SK-N-SH (cell line): ENCODE results near the gene SMCO4. TPM values are rescaled to one million over a fixed set of nuclear protein-coding genes. Genes with fewer than 3 reads are reported as not detected.

Experiments
- CTCF ChIA-PET: fragments of 300-600, 350-600 bp; formaldehyde crosslinking; extraction: SDS; loops from one replicate; lab custom pipeline; 2021; lab: Yijun Ruan, JAX
- POLR2A ChIA-PET: fragments of 350-600 bp; sonication (Branson Sonifier 250); formaldehyde crosslinking; extraction: SDS; loops from one replicate; lab custom pipeline; 2020; ENCODE audit warnings: antibody characterized with exemption, inconsistent platforms; lab: Yijun Ruan, JAX
- DNase-seq: peaks from one replicate; pipeline ENCODE4 v3.0.0; 2012
- H2AFZ ChIP-seq: fragments of 200-600 bp; sonication (generic); 2 replicates; pipeline ENCODE4 v1.8.1; 2016; ENCODE audit warnings: antibody characterized with exemption, mild to moderate bottlenecking, low read depth
- H3F3A ChIP-seq: fragments of 200-600 bp; sonication (generic); replicated peaks from 2 replicates; pipeline ENCODE3; 2016; ENCODE audit warnings: antibody characterized with exemption, mild to moderate bottlenecking; ENCODE audit not compliant: insufficient read depth
- H3K27ac ChIP-seq, 2 experiments: fragments of 200-500 bp in 1 of 2; fragments of 200-600 bp in 1 of 2; sonication (Bioruptor generic) in 1 of 2; sonication (generic), shearing (Covaris generic) in 1 of 2; 2 replicates each; pipeline versions ENCODE4 v1.5.1 to v1.6.1; 2014 to 2016; ENCODE audit warnings: low read depth in 2 of 2, inconsistent platforms in 1 of 2, low read length in 1 of 2, mild to moderate bottlenecking in 1 of 2, mixed read lengths in 1 of 2
- H3K27me3 ChIP-seq: fragments of 200-600 bp; sonication (generic), shearing (Covaris generic); 2 replicates; pipeline ENCODE4 v1.6.1; 2016; ENCODE audit warnings: mixed run types; ENCODE audit not compliant: insufficient read depth
- H3K36me3 ChIP-seq, 2 experiments: fragments of 200-500 bp in 1 of 2; fragments of 200-600 bp in 1 of 2; sonication (Bioruptor generic) in 1 of 2; sonication (generic) in 1 of 2; replicated peaks in 1 of 2; 2 replicates each; pipeline versions ENCODE3 to v1.5.1; 2014 to 2016; ENCODE audit warnings: low read length in 1 of 2, mild to moderate bottlenecking in 1 of 2; ENCODE audit not compliant: insufficient read depth in 2 of 2, control insufficient read depth in 1 of 2
- H3K4me1 ChIP-seq, 2 experiments: fragments of 200-500 bp in 1 of 2; fragments of 200-600 bp in 1 of 2; sonication (Bioruptor generic) in 1 of 2; sonication (generic), shearing (Covaris generic) in 1 of 2; 2 replicates each; pipeline versions ENCODE4 v1.5.1 to v1.6.1; 2014 to 2016; ENCODE audit warnings: low read depth in 1 of 2, low read length in 1 of 2, mixed run types in 1 of 2; ENCODE audit not compliant: insufficient read depth in 2 of 2, control insufficient read depth in 1 of 2
- H3K4me2 ChIP-seq: fragments of 200-600 bp; sonication (generic), shearing (Covaris generic); 2 replicates; pipeline ENCODE4 v1.6.1; 2017; ENCODE audit warnings: mixed run types
- H3K4me3 ChIP-seq, 2 experiments: fragments of 200-500 bp in 1 of 2; fragments of 200-600 bp in 1 of 2; sonication (Bioruptor generic) in 1 of 2; sonication (generic), shearing (Covaris generic) in 1 of 2; 2 replicates each; pipeline versions ENCODE4 v1.5.1 to v1.8.1; 2014 to 2016; ENCODE audit warnings: low read depth in 2 of 2, inconsistent platforms in 1 of 2, low read length in 1 of 2, mild to moderate bottlenecking in 1 of 2, mixed read lengths in 1 of 2, moderate library complexity in 1 of 2
- H3K79me2 ChIP-seq: fragments of 200-600 bp; sonication (generic); 2 replicates; pipeline ENCODE4 v1.8.1; 2017; ENCODE audit warnings: mild to moderate bottlenecking; ENCODE audit not compliant: insufficient read depth
- H3K9ac ChIP-seq: fragments of 200-600 bp; sonication (generic); 2 replicates; pipeline ENCODE4 v1.6.1; 2017; ENCODE audit warnings: mixed run types
- H3K9me2 ChIP-seq: fragments of 200-600 bp; sonication (generic); 2 replicates; pipeline ENCODE4 v1.6.1; 2017; ENCODE audit warnings: mixed run types
- H3K9me3 ChIP-seq: fragments of 200-600 bp; sonication (generic); 2 replicates; pipeline ENCODE4 v1.6.1; 2017; ENCODE audit warnings: mixed run types, mild to moderate bottlenecking, moderate library complexity
- H4K20me1 ChIP-seq: fragments of 200-600 bp; sonication (generic); 2 replicates; pipeline ENCODE4 v1.6.1; 2017; ENCODE audit warnings: mild to moderate bottlenecking, mixed run types; ENCODE audit not compliant: insufficient read depth
- CHD2 ChIP-seq: fragments of 150-350 bp; IDR thresholded peaks from 2 replicates; pipeline ENCODE4 v1.6.1; 2018; ENCODE audit warnings: low read length; ENCODE audit not compliant: partially characterized antibody
- ELF1 ChIP-seq: IDR thresholded peaks from 2 replicates; pipeline ENCODE4 v1.4.0; 2012
- FOXJ3 ChIP-seq: sonication (generic); formaldehyde crosslinking; IDR thresholded peaks from 2 replicates; pipeline ENCODE4 v1.5.1; 2020; ENCODE audit warnings: mild to moderate bottlenecking, missing genetic modification reagents
- GATA2 ChIP-seq: sonication (generic); formaldehyde crosslinking; IDR thresholded peaks from 2 replicates; pipeline ENCODE4 v1.5.0; 2020; ENCODE audit warnings: mild to moderate bottlenecking, missing genetic modification reagents
- JUND ChIP-seq: IDR thresholded peaks from 2 replicates; pipeline ENCODE4 v1.4.0; 2012
- MAX ChIP-seq: IDR thresholded peaks from 2 replicates; pipeline ENCODE4 v1.4.0; 2012; ENCODE audit warnings: low read depth
- NFIC ChIP-seq: IDR thresholded peaks from 2 replicates; pipeline ENCODE4 v1.4.0; 2012; ENCODE audit warnings: borderline replicate concordance
- POLR2AphosphoS5 ChIP-seq: IDR thresholded peaks from 2 replicates; pipeline ENCODE4 v1.6.1; 2012; ENCODE audit warnings: low read depth, low read length
- RCOR1 ChIP-seq: fragments of 150-350 bp; IDR thresholded peaks from 2 replicates; pipeline ENCODE4 v1.6.1; 2017; ENCODE audit warnings: antibody characterized with exemption, low read length
- RXRA ChIP-seq: IDR thresholded peaks from 2 replicates; pipeline ENCODE4 v1.4.0; 2012; ENCODE audit warnings: low read depth, mild to moderate bottlenecking, borderline replicate concordance
- TAF1 ChIP-seq: IDR thresholded peaks from 2 replicates; pipeline ENCODE4 v1.6.1; 2012; ENCODE audit warnings: low read depth, mild to moderate bottlenecking, low read length, moderate library complexity, borderline replicate concordance
- TCF12 ChIP-seq: IDR thresholded peaks from 2 replicates; pipeline ENCODE4 v1.4.0; 2012
- WGBS: methylation state at CpG from one replicate; pipeline ENCODE4 v1.1.6; 2017; ENCODE audit warnings: low lambda C conversion rate; 5-methylcytosine and 5-hydroxymethylcytosine counted together
- polyA plus RNA-seq, 3 experiments: library from polyadenylated mRNA; depleted of rRNA; stranded (reverse); fragments of >200 nt; gene quantifications; 2 replicates each; pipeline ENCODE4 v1.2.3, GENCODE V29; 2012
- TF ChIP-seq, protein P1 (sequence below): IDR thresholded peaks from 2 replicates; pipeline ENCODE4 v1.4.0; 2012; ENCODE audit warnings: low read depth, borderline replicate concordance
- TF ChIP-seq, protein P2 (sequence below): IDR thresholded peaks from 2 replicates; pipeline ENCODE4; 2012

SMCO4 gene
- polyA plus RNA-seq, 1 of the 3 experiments (the other 2 are of a cell fraction): 9.0 TPM

DNA sequence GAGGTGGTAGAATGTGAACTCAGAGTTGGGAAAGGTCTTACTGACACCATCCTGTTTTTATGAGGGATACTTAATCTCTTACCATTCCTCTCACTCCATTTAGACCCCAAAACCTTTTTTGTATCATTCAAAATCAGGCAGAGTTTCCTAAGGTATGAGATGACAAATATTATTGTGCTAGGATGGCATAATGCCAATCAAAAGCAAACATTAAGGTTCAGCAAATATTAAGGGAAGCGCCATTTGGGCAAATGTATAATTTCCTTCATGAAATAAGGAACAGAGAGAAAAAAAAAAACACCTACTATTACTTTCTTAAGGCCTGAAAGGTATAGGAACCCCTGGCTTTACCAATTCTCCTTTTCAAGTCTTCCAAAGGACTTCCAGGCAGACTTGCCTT lies 62.4 kb downstream of the SMCO4 start (continued):
- TF ChIP-seq, protein P1, sequence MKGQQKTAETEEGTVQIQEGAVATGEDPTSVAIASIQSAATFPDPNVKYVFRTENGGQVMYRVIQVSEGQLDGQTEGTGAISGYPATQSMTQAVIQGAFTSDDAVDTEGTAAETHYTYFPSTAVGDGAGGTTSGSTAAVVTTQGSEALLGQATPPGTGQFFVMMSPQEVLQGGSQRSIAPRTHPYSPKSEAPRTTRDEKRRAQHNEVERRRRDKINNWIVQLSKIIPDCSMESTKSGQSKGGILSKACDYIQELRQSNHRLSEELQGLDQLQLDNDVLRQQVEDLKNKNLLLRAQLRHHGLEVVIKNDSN: no peak
- TF ChIP-seq FOXJ3 (CRISPR knock-in tag) (no peak), JUND (no peak)

GRCh38 chr11:93480256-93480655 lies 62.9 kb downstream of the SMCO4 start:
- Histone ChIP-seq H2AFZ (no peak overlapping the region), H3K9me2 (no peaks in the 10 kb centered on the region), H3K4me1 (peaks cover 0 to 6% of the 10 kb centered on the region in 2 experiments; a peak in 1 of 4 replicates), H3K36me3 (no peaks in the 10 kb centered on the region), H3K27me3 (no peaks in the 10 kb centered on the region), H3K27ac (no peak overlapping the region), H3K79me2 (no peaks in the 10 kb centered on the region), H3K4me2 (no peak overlapping the region), H3K4me3 (no peak overlapping the region), H3K9ac (no peak overlapping the region), H3K9me3 (no peaks in the 10 kb centered on the region), H3F3A (no peaks in the 10 kb centered on the region), H4K20me1 (no peaks in the 10 kb centered on the region)
- no peak for DNase-seq
- no peak for TF ChIP-seq RCOR1
- no peak for TF ChIP-seq NFIC
- TF ChIP-seq FOXJ3 (CRISPR knock-in tag): no peak
- TF ChIP-seq, protein P2, sequence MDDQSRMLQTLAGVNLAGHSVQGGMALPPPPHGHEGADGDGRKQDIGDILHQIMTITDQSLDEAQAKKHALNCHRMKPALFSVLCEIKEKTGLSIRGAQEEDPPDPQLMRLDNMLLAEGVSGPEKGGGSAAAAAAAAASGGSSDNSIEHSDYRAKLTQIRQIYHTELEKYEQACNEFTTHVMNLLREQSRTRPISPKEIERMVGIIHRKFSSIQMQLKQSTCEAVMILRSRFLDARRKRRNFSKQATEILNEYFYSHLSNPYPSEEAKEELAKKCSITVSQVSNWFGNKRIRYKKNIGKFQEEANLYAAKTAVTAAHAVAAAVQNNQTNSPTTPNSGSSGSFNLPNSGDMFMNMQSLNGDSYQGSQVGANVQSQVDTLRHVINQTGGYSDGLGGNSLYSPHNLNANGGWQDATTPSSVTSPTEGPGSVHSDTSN: no peak
- no peak for TF ChIP-seq GATA2
- no peak for TF ChIP-seq TCF12
- no peak for TF ChIP-seq RXRA
- no peak for TF ChIP-seq MAX
- no peak for TF ChIP-seq TAF1
- no peak for TF ChIP-seq CHD2
- POLR2A ChIA-PET: no interaction called here
- CTCF ChIA-PET: no interaction called here
- 86% methylated on average over 5 of the region's 6 CpGs for WGBS

DNA sequence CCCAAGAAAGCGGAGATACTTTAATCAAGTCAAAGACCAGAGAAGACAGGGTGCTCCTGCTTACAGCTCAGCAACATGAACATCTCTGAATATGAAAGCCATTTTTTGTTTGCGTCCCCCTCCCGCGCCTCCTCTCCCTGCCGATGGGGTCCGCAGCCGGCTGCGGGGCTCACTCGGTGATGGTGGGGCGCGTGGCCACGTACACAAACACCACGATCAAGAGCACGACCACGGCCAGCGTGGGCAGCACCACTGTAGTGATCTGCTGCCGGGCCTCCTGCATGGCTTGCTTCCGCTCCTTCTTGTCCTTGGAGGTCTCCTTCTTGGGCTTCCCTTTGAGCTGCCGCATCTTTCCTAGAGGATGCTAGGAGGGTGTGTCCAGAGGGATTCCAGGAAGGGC lies 64.3 kb downstream of the SMCO4 start:
- no peak overlapping the region for H3K9ac ChIP-seq
- DNase-seq: no peak
- no peaks in the 10 kb centered on the region for H3K4me1 ChIP-seq
- no peak for TF ChIP-seq ELF1
- no peak for TF ChIP-seq TCF12
- TF ChIP-seq, protein P1: no peak
- TF ChIP-seq POLR2AphosphoS5: no peak
- no peaks in the 10 kb centered on the region for H3K9me2 ChIP-seq
- CTCF ChIA-PET: no interaction called here
- H3K4me3 ChIP-seq: no peak overlapping the region
- H3K79me2 ChIP-seq: no peaks in the 10 kb centered on the region
- no peak overlapping the region for H3K27ac ChIP-seq
- POLR2A ChIA-PET: no interaction called here
- H4K20me1 ChIP-seq: no peaks in the 10 kb centered on the region
- H3K9me3 ChIP-seq: no peaks in the 10 kb centered on the region
- WGBS: 96% methylated on average over 19 of the region's 19 CpGs
- no peak overlapping the region for H2AFZ ChIP-seq
- no peaks in the 10 kb centered on the region for H3K36me3 ChIP-seq
- H3F3A ChIP-seq: no peaks in the 10 kb centered on the region
- H3K4me2 ChIP-seq: no peak overlapping the region
- no peaks in the 10 kb centered on the region for H3K27me3 ChIP-seq
